Trophoblast cell (in vitro differentiated cells and primary cell): ENCODE results near the gene LRBA.
A peak's percentile ranks its signal among the peaks of the same experiment; 100 is the strongest.

Experiments used
- DNase-seq, 2 donors: peaks; one replicate each; pipeline ENCODE4 v3.0.0-alpha.2; 2016
- H2AFZ ChIP-seq: 2 replicates; pipeline ENCODE4 v1.6.1; 2013; ENCODE audit warnings: low read length, moderate library complexity, mild to moderate bottlenecking; ENCODE audit not compliant: insufficient read depth, poor library complexity
- H2AK5ac ChIP-seq: 2 replicates; pipeline ENCODE4 v1.6.1; 2013; ENCODE audit warnings: mild to moderate bottlenecking, low read length
- H2BK120ac ChIP-seq: 2 replicates; pipeline ENCODE4 v1.6.1; 2013; ENCODE audit warnings: low read length, mild to moderate bottlenecking, moderate library complexity; ENCODE audit not compliant: insufficient read depth, poor library complexity
- H2BK12ac ChIP-seq: 2 replicates; pipeline ENCODE4 v1.6.1; 2013; ENCODE audit warnings: mild to moderate bottlenecking, low read length, moderate library complexity
- H2BK5ac ChIP-seq: 2 replicates; pipeline ENCODE4 v1.6.1; 2013; ENCODE audit warnings: low read length, low read depth, moderate library complexity, mild to moderate bottlenecking; ENCODE audit not compliant: poor library complexity
- H3K14ac ChIP-seq: 2 replicates; pipeline ENCODE4 v1.6.1; 2013; ENCODE audit warnings: mild to moderate bottlenecking, low read length
- H3K18ac ChIP-seq: 2 replicates; pipeline ENCODE4 v1.6.1; 2013; ENCODE audit warnings: mild to moderate bottlenecking, low read length
- H3K23ac ChIP-seq: 2 replicates; pipeline ENCODE4 v1.6.1; 2013; ENCODE audit warnings: low read length
- H3K27ac ChIP-seq: 2 replicates; pipeline ENCODE4 v1.5.1; 2013; ENCODE audit warnings: low read depth, mild to moderate bottlenecking, inconsistent platforms, low read length, moderate library complexity
- H3K27me3 ChIP-seq: 2 replicates; pipeline ENCODE4 v1.6.1; 2013; ENCODE audit warnings: inconsistent platforms, mild to moderate bottlenecking, low read length, moderate library complexity; ENCODE audit not compliant: insufficient read depth
- H3K36me3 ChIP-seq, 2 experiments: 1 replicate in 1 of 2; 2 replicates in 1 of 2; pipeline ENCODE4 v1.6.1; 2013; ENCODE audit warnings: low read length in 2 of 2, mild to moderate bottlenecking in 2 of 2, moderate library complexity in 1 of 2; ENCODE audit not compliant: insufficient read depth in 2 of 2, control insufficient read depth in 1 of 2
- H3K4ac ChIP-seq: 2 replicates; pipeline ENCODE4 v1.6.1; 2013; ENCODE audit warnings: low read depth, mild to moderate bottlenecking, low read length, moderate library complexity
- H3K4me1 ChIP-seq, 2 experiments: 1 replicate in 1 of 2; 2 replicates in 1 of 2; pipeline ENCODE4 v1.6.1; 2013; ENCODE audit warnings: low read length in 2 of 2, mild to moderate bottlenecking in 2 of 2, moderate library complexity in 1 of 2; ENCODE audit not compliant: insufficient read depth in 2 of 2, control insufficient read depth in 1 of 2
- H3K4me2 ChIP-seq: 2 replicates; pipeline ENCODE4 v1.6.1; 2013; ENCODE audit warnings: inconsistent platforms, mild to moderate bottlenecking, low read length, moderate library complexity
- H3K4me3 ChIP-seq: 2 replicates; pipeline ENCODE4 v1.5.1; 2013; ENCODE audit warnings: mild to moderate bottlenecking, low read depth, low read length, inconsistent platforms
- H3K79me1 ChIP-seq: one replicate; pipeline ENCODE4 v1.6.1; 2013; ENCODE audit warnings: low read length
- H3K79me2 ChIP-seq: 2 replicates; pipeline ENCODE4 v1.6.1; 2013; ENCODE audit warnings: low read length, mild to moderate bottlenecking; ENCODE audit not compliant: control insufficient read depth, insufficient read depth, poor library complexity
- H3K9ac ChIP-seq: 2 replicates; pipeline ENCODE4 v1.6.1; 2013; ENCODE audit warnings: mild to moderate bottlenecking, low read length
- H3K9me3 ChIP-seq: 2 replicates; pipeline ENCODE4 v1.6.1; 2013; ENCODE audit warnings: low read depth, mild to moderate bottlenecking, control low read depth, inconsistent platforms, low read length; ENCODE audit not compliant: insufficient read depth
- H4K12ac ChIP-seq: 2 replicates; pipeline ENCODE4 v1.6.1; 2013; ENCODE audit warnings: low read depth, mild to moderate bottlenecking, low read length, moderate library complexity
- H4K8ac ChIP-seq: 2 replicates; pipeline ENCODE4 v1.6.1; 2013; ENCODE audit warnings: low read depth, mild to moderate bottlenecking, low read length, moderate library complexity
- H4K91ac ChIP-seq: one replicate; pipeline ENCODE4 v1.6.1; 2013; ENCODE audit warnings: low read depth, mild to moderate bottlenecking, low read length, moderate library complexity
- WGBS: extraction: QIAGEN DNeasy Blood & Tissue Kit; methylation state at CpG from one replicate; pipeline ENCODE4 v1.1.7; 2013; ENCODE audit warnings: missing lambda C conversion rate; ENCODE audit not compliant: insufficient read length, insufficient coverage; ENCODE audit errors: extremely low coverage; 5-methylcytosine and 5-hydroxymethylcytosine counted together

The LRBA gene

GRCh38 chr4:150332086-150332485 lies 683.0 kb downstream of the LRBA start:
- no peak overlapping the region for H3K23ac ChIP-seq
- no peak overlapping the region for H3K4ac ChIP-seq
- H3K4me1 ChIP-seq = peaks cover 0 to 3% of the 10 kb centered on the region in 2 experiments
- H4K91ac ChIP-seq = no peak overlapping the region
- H2BK120ac ChIP-seq = no peak overlapping the region
- no peak overlapping the region for H3K27ac ChIP-seq
- no peak for DNase-seq
- no peaks in the 10 kb centered on the region for H3K79me1 ChIP-seq
- H3K9ac ChIP-seq = no peak overlapping the region
- no peak overlapping the region for H3K4me2 ChIP-seq
- H3K18ac ChIP-seq = no peak overlapping the region
- H3K27me3 ChIP-seq = no peaks in the 10 kb centered on the region
- no peaks in the 10 kb centered on the region for H3K9me3 ChIP-seq
- no peak overlapping the region for H2AK5ac ChIP-seq
- H4K8ac ChIP-seq = no peak overlapping the region
- H3K4me3 ChIP-seq = no peak overlapping the region
- H2AFZ ChIP-seq = no peak overlapping the region
- H4K12ac ChIP-seq = no peak overlapping the region
- no peaks in the 10 kb centered on the region for H3K79me2 ChIP-seq
- no peak overlapping the region for H3K14ac ChIP-seq
- H2BK12ac ChIP-seq = no peak overlapping the region
- H2BK5ac ChIP-seq = no peak overlapping the region
- no peaks in the 10 kb centered on the region for H3K36me3 ChIP-seq

- Histone ChIP-seq H3K27ac (no peak overlapping the region), H3K18ac (no peak overlapping the region), H3K4ac (no peak overlapping the region), H3K9me3 (no peaks in the 10 kb centered on the region), H3K9ac (no peak overlapping the region), H3K23ac (no peak overlapping the region), H2AK5ac (no peak overlapping the region), H2BK5ac (no peak overlapping the region), H3K4me1 (peaks cover 0 to 3% of the 10 kb centered on the region in 2 experiments), H3K36me3 (no peaks in the 10 kb centered on the region), H4K8ac (no peak overlapping the region), H3K79me1 (no peaks in the 10 kb centered on the region), H2BK120ac (no peak overlapping the region), H3K4me3 (no peak overlapping the region), H4K12ac (no peak overlapping the region), H3K14ac (no peak overlapping the region), H3K79me2 (no peaks in the 10 kb centered on the region), H3K27me3 (no peaks in the 10 kb centered on the region), H4K91ac (no peak overlapping the region), H2AFZ (no peak overlapping the region), H3K4me2 (no peak overlapping the region), H2BK12ac (no peak overlapping the region)
- no peak for DNase-seq
Measured at GRCh38 chr4:150329373-150329772, 685.7 kb downstream of the LRBA start.

GRCh38 chr4:150328496-150328895 lies 686.6 kb downstream of the LRBA start:
- H3K4ac ChIP-seq = no peak overlapping the region
- no peak overlapping the region for H3K4me3 ChIP-seq
- no peaks in the 10 kb centered on the region for H3K79me1 ChIP-seq
- no peak overlapping the region for H3K23ac ChIP-seq
- H2BK5ac ChIP-seq = no peak overlapping the region
- H3K4me1 ChIP-seq = peaks cover 0 to 3% of the 10 kb centered on the region in 2 experiments
- H2AK5ac ChIP-seq = no peak overlapping the region
- H3K27ac ChIP-seq = no peak overlapping the region
- no peak overlapping the region for H2BK120ac ChIP-seq
- no CpG with 5 or more reads among the region's 2 CpGs for WGBS
- no peak overlapping the region for H3K18ac ChIP-seq
- H4K8ac ChIP-seq = no peak overlapping the region
- H4K12ac ChIP-seq = no peak overlapping the region
- H2AFZ ChIP-seq = no peak overlapping the region
- H3K79me2 ChIP-seq = no peaks in the 10 kb centered on the region
- H3K14ac ChIP-seq = no peak overlapping the region
- no peak for DNase-seq
- H2BK12ac ChIP-seq = no peak overlapping the region
- no peaks in the 10 kb centered on the region for H3K36me3 ChIP-seq
- H3K9ac ChIP-seq = no peak overlapping the region
- H3K4me2 ChIP-seq = no peak overlapping the region
- no peak overlapping the region for H4K91ac ChIP-seq
- H3K27me3 ChIP-seq = no peaks in the 10 kb centered on the region
- no peaks in the 10 kb centered on the region for H3K9me3 ChIP-seq

- no peak overlapping the region for H3K23ac ChIP-seq
- no peak overlapping the region for H2AK5ac ChIP-seq
- H3K18ac ChIP-seq = no peak overlapping the region
- no peak overlapping the region for H3K9ac ChIP-seq
- peak; percentile 22 to 65 for DNase-seq
- H4K8ac ChIP-seq = no peak overlapping the region
- no peak overlapping the region for H3K4ac ChIP-seq
- no peak overlapping the region for H2BK12ac ChIP-seq
- H3K4me3 ChIP-seq = no peak overlapping the region
- no peak overlapping the region for H4K12ac ChIP-seq
- H3K36me3 ChIP-seq = no peaks in the 10 kb centered on the region
- no peak overlapping the region for H2BK120ac ChIP-seq
- no peaks in the 10 kb centered on the region for H3K79me1 ChIP-seq
- H3K4me2 ChIP-seq = no peak overlapping the region
- no CpG with 5 or more reads among the region's 3 CpGs for WGBS
- H2BK5ac ChIP-seq = no peak overlapping the region
- H2AFZ ChIP-seq = no peak overlapping the region
- H3K79me2 ChIP-seq = no peaks in the 10 kb centered on the region
- no peaks in the 10 kb centered on the region for H3K9me3 ChIP-seq
- H3K27me3 ChIP-seq = no peaks in the 10 kb centered on the region
- no peak overlapping the region for H4K91ac ChIP-seq
- no peak overlapping the region for H3K14ac ChIP-seq
- peaks cover 0 to 3% of the 10 kb centered on the region in 2 experiments for H3K4me1 ChIP-seq
- no peak overlapping the region for H3K27ac ChIP-seq
Measured at GRCh38 chr4:150327262-150327780, 687.8 kb downstream of the LRBA start.
